HCT116 (cell line): Measurements from ENCODE around the gene CPT1B. TPM values are rescaled to one million over a fixed set of nuclear protein-coding genes. Genes with fewer than 3 reads are reported as not detected.

ENCODE experiments used
- ATAC-seq: fragments of 200-7000 bp; cut with Tn5 transposase; 2 replicates; pipeline ENCODE4 v1.9.1; 2020; ENCODE audit warnings: mild to moderate bottlenecking, moderate library complexity
- BruUV-seq: library from RNA; stranded (reverse); fragments of 400-500 nt; replicated peaks from 2 replicates; lab custom pipeline; 2021; lab: Mats Ljungman, UMichigan
- CTCF ChIA-PET: fragments of 300-600 bp; sonication (Branson Sonifier 250); formaldehyde crosslinking; loops from one replicate; lab custom pipeline; 2021; ENCODE audit warnings: antibody characterized with exemption; lab: Charles Lee
- POLR2A ChIA-PET: fragments of 300-600, 350-600 bp; sonication (Branson Sonifier 250); formaldehyde crosslinking; loops from one replicate; lab custom pipeline; 2021; ENCODE audit warnings: antibody characterized with exemption; lab: Charles Lee
- RAD21 ChIA-PET, 2 experiments: fragments of 300-600 bp; sonication (Branson Sonifier 250); formaldehyde crosslinking; loops; one replicate each; lab custom pipeline; 2023; ENCODE audit warnings: low total read pairs in 2 of 2; ENCODE audit not compliant: uncharacterized antibody in 2 of 2, unreplicated experiment in 2 of 2, low non-redundant PET in 1 of 2; lab: Charles Lee
- DNase-seq: peaks from one replicate; pipeline ENCODE4 v3.0.0-alpha.2; 2010; ENCODE audit warnings: low read depth, low spot score
- H2AFZ ChIP-seq: fragments of 200-600 bp; shearing (Covaris generic), sonication (generic); 2 replicates; pipeline ENCODE4 v1.6.1; 2017; ENCODE audit warnings: low read depth, mixed run types, mixed read lengths, antibody characterized with exemption, low read length; ENCODE audit not compliant: poor library complexity, severe bottlenecking
- H3K27ac ChIP-seq: 2 replicates; pipeline ENCODE4 v1.5.1; 2012; ENCODE audit warnings: low read depth, low read length
- H3K27me3 ChIP-seq: fragments of 200-600 bp; sonication (generic); 2 replicates; pipeline ENCODE4 v1.6.1; 2016; ENCODE audit warnings: mixed run types, low read length, mixed read lengths; ENCODE audit not compliant: insufficient read depth
- H3K36me3 ChIP-seq, 2 experiments: fragments of 200-500 bp in 1 of 2; fragments of 200-600 bp in 1 of 2; sonication (Bioruptor generic) in 1 of 2; sonication (generic) in 1 of 2; 2 replicates each; pipeline versions ENCODE4 v1.5.1 to v1.6.1; 2014 to 2016; ENCODE audit warnings: low read length in 2 of 2, inconsistent platforms in 1 of 2, mixed read lengths in 1 of 2, mixed run types in 1 of 2; ENCODE audit not compliant: insufficient read depth in 2 of 2, control insufficient read depth in 1 of 2
- H3K4me1 ChIP-seq, 2 experiments: fragments of 200-600 bp in 1 of 2; sonication (generic) in 1 of 2; 2 replicates each; pipeline versions ENCODE4 v1.5.1 to v1.6.1; 2012 to 2017; ENCODE audit warnings: low read length in 2 of 2, inconsistent platforms in 1 of 2, mild to moderate bottlenecking in 1 of 2, mixed read lengths in 1 of 2, mixed run types in 1 of 2, moderate library complexity in 1 of 2; ENCODE audit not compliant: insufficient read depth in 2 of 2, control insufficient read depth in 1 of 2
- H3K4me2 ChIP-seq: fragments of 200-600 bp; sonication (generic); 2 replicates; pipeline ENCODE4 v1.6.1; 2017; ENCODE audit warnings: mixed run types, low read length, mixed read lengths
- H3K4me3 ChIP-seq, 2 experiments: fragments of 200-600 bp in 1 of 2; sonication (generic) in 1 of 2; replicated peaks in 1 of 2; 2 replicates each; pipeline ENCODE4 v1.5.1; 2011 to 2016; ENCODE audit warnings: low read length in 2 of 2, control low read depth in 1 of 2, low read depth in 1 of 2, mild to moderate bottlenecking in 1 of 2, mixed read lengths in 1 of 2, mixed run types in 1 of 2
- H3K79me2 ChIP-seq: fragments of 200-600 bp; sonication (generic); 2 replicates; pipeline ENCODE4 v1.6.1; 2017; ENCODE audit warnings: mild to moderate bottlenecking, mixed run types, low read length, moderate library complexity, mixed read lengths; ENCODE audit not compliant: insufficient read depth
- H3K9ac ChIP-seq: fragments of 200-600 bp; sonication (generic); 2 replicates; pipeline ENCODE4 v1.6.1; 2016; ENCODE audit warnings: low read length, mixed read lengths
- H3K9me2 ChIP-seq: fragments of 200-600 bp; sonication (generic), shearing (Covaris generic); 2 replicates; pipeline ENCODE4 v1.6.1; 2017; ENCODE audit warnings: mixed run types, mild to moderate bottlenecking, moderate library complexity; ENCODE audit not compliant: insufficient read depth
- H3K9me3 ChIP-seq, 2 experiments: fragments of 200-500 bp in 1 of 2; fragments of 200-600 bp in 1 of 2; sonication (Bioruptor generic) in 1 of 2; sonication (generic) in 1 of 2; 2 replicates each; pipeline ENCODE4 v1.6.1; 2014 to 2017; ENCODE audit warnings: low read length in 2 of 2, mixed read lengths in 2 of 2, inconsistent platforms in 1 of 2, low read depth in 1 of 2, mild to moderate bottlenecking in 1 of 2, mixed run types in 1 of 2, moderate library complexity in 1 of 2; ENCODE audit not compliant: control insufficient read depth in 1 of 2, insufficient read depth in 1 of 2
- H4K20me1 ChIP-seq: fragments of 200-600 bp; sonication (generic), shearing (Covaris generic); 2 replicates; pipeline ENCODE4 v1.6.1; 2017; ENCODE audit warnings: mixed run types, mild to moderate bottlenecking, moderate library complexity; ENCODE audit not compliant: insufficient read depth
- ATF3 ChIP-seq: IDR thresholded peaks from 2 replicates; pipeline ENCODE4 v1.6.1; 2012
- FOSL1 ChIP-seq: IDR thresholded peaks from 2 replicates; pipeline ENCODE4 v1.6.1; 2012; ENCODE audit warnings: low read depth
- POLR2AphosphoS5 ChIP-seq: IDR thresholded peaks from 2 replicates; pipeline ENCODE4 v1.6.1; 2011; ENCODE audit warnings: mild to moderate bottlenecking, low read depth, low read length, moderate library complexity
- SP1 ChIP-seq: IDR thresholded peaks from 2 replicates; pipeline ENCODE4 v1.6.1; 2012; ENCODE audit warnings: low read depth
- YY1 ChIP-seq: IDR thresholded peaks from 2 replicates; pipeline ENCODE4 v1.6.1; 2011; ENCODE audit warnings: low read length, low read depth, moderate library complexity, mild to moderate bottlenecking; ENCODE audit not compliant: insufficient replicate concordance; ENCODE audit errors: extremely low read depth
- ZFX ChIP-seq: fragments of 450-650 bp; IDR thresholded peaks from 2 replicates; pipeline ENCODE4 v1.6.1; 2017
- intact Hi-C: fragments of 100-400 bp; cut with micrococcal nuclease; formaldehyde crosslinking; loops from 2 replicates; pipeline ENCODE4 v1.10.0; 2022
- total RNA-seq: library from RNA; stranded (reverse); gene quantifications from one replicate; pipeline ENCODE4 v1.2.1, GENCODE V29; 2021; ENCODE audit not compliant: unreplicated experiment
- TF ChIP-seq, protein P1 (sequence below): IDR thresholded peaks from 2 replicates; pipeline ENCODE4 v1.6.1; 2011; ENCODE audit warnings: mild to moderate bottlenecking, low read length, moderate library complexity; ENCODE audit not compliant: insufficient replicate concordance; ENCODE audit errors: extremely low read depth
- TF ChIP-seq, protein P2 (sequence below): IDR thresholded peaks from 2 replicates; pipeline ENCODE4 v1.6.1; 2012

The CPT1B gene
- total RNA-seq, 1 experiment from 2014 or later = 35.1 TPM

- Histone ChIP-seq H2AFZ (no peak overlapping the region), H3K79me2 (no peaks in the 10 kb centered on the region), H4K20me1 (no peaks in the 10 kb centered on the region)
- DNase-seq = no peak
- TF ChIP-seq, protein P1, sequence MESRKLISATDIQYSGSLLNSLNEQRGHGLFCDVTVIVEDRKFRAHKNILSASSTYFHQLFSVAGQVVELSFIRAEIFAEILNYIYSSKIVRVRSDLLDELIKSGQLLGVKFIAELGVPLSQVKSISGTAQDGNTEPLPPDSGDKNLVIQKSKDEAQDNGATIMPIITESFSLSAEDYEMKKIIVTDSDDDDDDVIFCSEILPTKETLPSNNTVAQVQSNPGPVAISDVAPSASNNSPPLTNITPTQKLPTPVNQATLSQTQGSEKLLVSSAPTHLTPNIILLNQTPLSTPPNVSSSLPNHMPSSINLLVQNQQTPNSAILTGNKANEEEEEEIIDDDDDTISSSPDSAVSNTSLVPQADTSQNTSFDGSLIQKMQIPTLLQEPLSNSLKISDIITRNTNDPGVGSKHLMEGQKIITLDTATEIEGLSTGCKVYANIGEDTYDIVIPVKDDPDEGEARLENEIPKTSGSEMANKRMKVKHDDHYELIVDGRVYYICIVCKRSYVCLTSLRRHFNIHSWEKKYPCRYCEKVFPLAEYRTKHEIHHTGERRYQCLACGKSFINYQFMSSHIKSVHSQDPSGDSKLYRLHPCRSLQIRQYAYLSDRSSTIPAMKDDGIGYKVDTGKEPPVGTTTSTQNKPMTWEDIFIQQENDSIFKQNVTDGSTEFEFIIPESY = no peak
- TF ChIP-seq YY1 (no peak), FOSL1 (no peak)
- TF ChIP-seq, all 23 proteins: peak for 0
- Histone ChIP-seq H3K4me1 (peaks cover 2 to 3% of the 10 kb centered on the region in 2 experiments; a peak in 2 of 4 replicates), H3K27me3 (no peaks in the 10 kb centered on the region), H3K4me3 (no peak overlapping the region), H3K9me3 (no peaks in the 10 kb centered on the region), H3K36me3 (peaks cover 0 to 5% of the 10 kb centered on the region in 2 experiments; a peak in 1 of 4 replicates), H3K9ac (no peak overlapping the region), H3K4me2 (no peak overlapping the region), H3K9me2 (no peaks in the 10 kb centered on the region), H3K27ac (no peak overlapping the region)
- ChIA-PET POLR2A (no interaction called here), CTCF (no interaction called here), RAD21 (no interaction called here)
- BruUV-seq = no TSS peak
- ATAC-seq = no peak
- intact Hi-C loops = no loop called here
Measured at GRCh38 chr22:50568626-50569025, 9.6 kb downstream of the CPT1B start.

GRCh38 chr22:50567721-50568252, 10.4 kb downstream of the CPT1B start:
- Histone ChIP-seq H3K4me3 (no peak overlapping the region), H2AFZ (no peak overlapping the region), H3K27ac (no peak overlapping the region), H3K4me1 (peaks cover 6 to 11% of the 10 kb centered on the region in 2 experiments; a peak in 2 of 4 replicates), H3K4me2 (no peak overlapping the region), H3K9ac (no peak overlapping the region), H4K20me1 (no peaks in the 10 kb centered on the region), H3K9me2 (no peaks in the 10 kb centered on the region)
- ATAC-seq = no peak
- intact Hi-C loops = no loop called here
- no peak for DNase-seq
- no TSS peak for BruUV-seq
- ChIA-PET CTCF (no interaction called here), RAD21 (no interaction called here)
- no peak for TF ChIP-seq POLR2AphosphoS5
- no peak for TF ChIP-seq SP1
- TF ChIP-seq ZFX = no peak
- TF ChIP-seq ATF3 = no peak
- TF ChIP-seq YY1 = no peak
- TF ChIP-seq, protein P2, sequence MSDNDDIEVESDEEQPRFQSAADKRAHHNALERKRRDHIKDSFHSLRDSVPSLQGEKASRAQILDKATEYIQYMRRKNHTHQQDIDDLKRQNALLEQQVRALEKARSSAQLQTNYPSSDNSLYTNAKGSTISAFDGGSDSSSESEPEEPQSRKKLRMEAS = no peak
- TF ChIP-seq, protein P1 = no peak
- TF ChIP-seq, all 23 proteins: peak for 0
- H3K79me2 ChIP-seq = no peaks in the 10 kb centered on the region
- no peaks in the 10 kb centered on the region for H3K9me3 ChIP-seq
- no peaks in the 10 kb centered on the region for H3K27me3 ChIP-seq
- POLR2A ChIA-PET = no interaction called here
- H3K36me3 ChIP-seq = peaks cover 0 to 5% of the 10 kb centered on the region in 2 experiments; a peak in 1 of 4 replicates
